ENCODE measurements around the gene DNAJB2.

DNA sequence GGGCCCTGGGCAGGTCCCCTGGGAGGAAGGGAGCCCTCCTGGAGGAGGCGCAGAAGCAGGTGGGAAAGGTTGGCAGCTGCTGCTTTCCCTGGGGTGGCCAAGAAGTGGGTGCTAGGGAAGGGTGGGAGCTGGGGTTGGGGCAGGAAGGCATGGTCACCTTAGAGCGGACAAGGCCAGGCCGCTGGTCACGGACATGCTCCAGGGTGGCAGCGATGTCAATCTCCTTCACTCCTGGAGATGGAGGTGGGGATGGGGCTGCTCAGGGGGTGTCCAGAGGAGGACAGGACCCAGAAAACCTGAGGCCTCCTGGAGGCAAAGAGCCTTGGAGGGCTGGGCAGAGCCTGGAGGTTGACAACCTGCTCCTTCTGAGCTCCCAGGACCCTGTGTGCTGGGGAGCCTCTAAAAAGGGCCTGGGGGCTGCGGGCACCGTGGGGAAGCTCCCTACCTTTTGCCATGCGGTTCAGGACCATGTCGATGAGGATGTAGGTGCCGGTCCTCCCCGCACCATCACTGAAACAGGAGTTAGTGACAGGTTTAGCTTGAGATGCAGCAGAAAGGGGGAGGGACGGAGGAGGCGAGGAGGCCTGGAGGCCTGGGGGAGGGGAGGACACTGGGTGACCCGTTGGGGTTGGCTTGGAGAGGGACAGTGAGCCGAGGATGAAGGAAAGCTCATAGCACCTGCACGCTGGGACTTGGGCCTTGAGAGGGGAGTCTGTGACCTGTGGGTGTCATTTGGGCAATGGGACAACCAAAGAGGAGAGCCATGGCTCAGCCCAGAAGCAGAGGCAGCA is 11.4 kb downstream of the DNAJB2 start:
- no peak for TF ChIP-seq GATA2 (IDR thresholded peaks at IDR 0.05; ENCODE audit: low read depth, low read length)
- TF ChIP-seq GATA3 (IDR thresholded peaks at IDR 0.05; ENCODE audit: low read depth, low read length): no peak

All from SH-SY5Y (cell line).